ENCODE results near the gene MGAM2.
"Not testable (repeated sequence)": the region's sequence is repeated elsewhere in the genome, so short reads cannot be mapped to it uniquely, and the experiment has no call there.

MGAM2 gene

GRCh38 chr7:142111499-142111898 lies at the start of gene MGAM2:
Gene MGAM2, plus strand, starts transcription at chr7:142111718. Its CDS starts 5,156 bp downstream, at chr7:142116874.
- DNase-seq: no peak

DNA sequence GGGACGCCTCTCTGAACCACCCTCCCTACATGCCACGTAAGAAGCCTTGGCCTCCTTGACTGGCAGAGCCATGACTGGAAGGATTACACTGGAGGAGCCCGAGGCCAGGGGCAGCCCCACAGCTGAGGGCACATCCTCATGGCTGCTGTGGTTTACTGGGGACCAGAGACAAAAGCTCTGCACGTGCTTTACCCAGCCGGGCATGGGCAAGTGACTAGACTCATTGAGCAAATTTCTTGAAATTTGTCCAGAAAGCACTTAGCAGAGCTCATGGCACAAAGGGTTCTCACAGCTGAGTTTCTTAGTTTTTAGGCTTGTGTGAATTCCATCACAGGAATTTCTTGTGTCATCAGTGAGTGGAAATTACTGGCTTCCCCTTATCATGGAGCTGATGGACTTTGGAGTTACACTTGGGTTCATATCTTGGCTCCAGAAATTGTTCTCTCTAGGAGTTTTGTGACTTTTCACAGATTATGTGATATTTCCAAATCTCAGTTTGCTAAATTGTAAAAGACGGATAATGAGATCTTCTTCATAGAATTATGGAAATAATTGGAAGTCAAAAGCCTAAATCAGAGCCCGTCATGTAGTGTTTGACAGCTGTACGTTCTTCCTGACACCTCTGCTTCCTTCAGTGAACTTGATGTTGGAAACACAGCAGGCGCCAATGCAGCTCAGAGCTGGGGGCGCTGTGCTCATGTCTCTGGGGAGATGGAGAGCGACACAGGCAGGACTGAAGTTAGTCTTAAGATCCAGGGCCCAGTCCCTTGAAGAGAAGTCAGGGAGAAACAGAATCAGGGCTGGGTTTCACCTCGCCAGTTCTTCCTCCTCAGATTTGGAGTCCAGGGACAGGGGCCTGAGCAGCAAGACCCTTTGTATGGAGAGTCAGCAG lies 47.7 kb upstream of the MGAM2 start:
- no peak for DNase-seq

DNA sequence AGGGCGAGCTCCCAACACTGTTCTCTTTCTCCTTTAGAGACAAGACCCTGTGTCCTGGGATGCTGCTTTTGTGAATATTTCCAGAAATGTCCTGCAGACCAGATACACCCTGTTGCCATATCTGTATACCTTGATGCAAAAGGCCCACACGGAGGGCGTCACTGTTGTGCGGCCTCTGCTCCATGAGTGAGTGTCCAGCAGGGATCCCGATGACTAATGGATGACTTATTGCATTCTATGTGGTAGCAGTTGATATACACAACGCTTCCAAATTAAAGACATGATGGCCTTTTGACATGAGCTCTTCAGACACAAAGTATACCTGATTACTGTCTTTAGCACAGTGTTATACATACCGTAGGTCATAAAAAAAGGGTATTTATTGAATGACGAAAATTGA lies 45.0 kb upstream of the MGAM2 start:
- no peak for DNase-seq

- no peak for DNase-seq
Observed at GRCh38 chr7:142077762-142078161, 33.8 kb upstream of the MGAM2 start.

DNA sequence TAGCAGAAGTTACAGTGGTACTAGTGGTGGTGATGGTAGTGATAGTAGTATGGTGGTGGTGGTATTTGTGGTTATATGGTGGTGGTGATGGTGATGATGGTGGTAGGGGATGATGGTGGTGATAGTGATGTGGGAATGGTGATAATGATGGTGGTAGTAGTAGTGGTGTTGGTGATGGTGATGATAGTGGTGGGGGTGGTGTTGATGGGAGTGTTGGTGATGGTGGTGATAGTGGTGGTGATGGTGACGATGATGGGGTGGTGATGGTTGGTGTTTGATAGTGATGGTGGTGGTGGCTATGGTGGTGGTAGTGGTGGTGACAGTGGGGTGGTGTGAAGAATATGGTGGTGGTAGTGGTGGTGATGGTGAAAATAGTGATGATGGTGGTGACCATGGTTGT lies 27.9 kb upstream of the MGAM2 start:
- DNase-seq: no peak

DNA sequence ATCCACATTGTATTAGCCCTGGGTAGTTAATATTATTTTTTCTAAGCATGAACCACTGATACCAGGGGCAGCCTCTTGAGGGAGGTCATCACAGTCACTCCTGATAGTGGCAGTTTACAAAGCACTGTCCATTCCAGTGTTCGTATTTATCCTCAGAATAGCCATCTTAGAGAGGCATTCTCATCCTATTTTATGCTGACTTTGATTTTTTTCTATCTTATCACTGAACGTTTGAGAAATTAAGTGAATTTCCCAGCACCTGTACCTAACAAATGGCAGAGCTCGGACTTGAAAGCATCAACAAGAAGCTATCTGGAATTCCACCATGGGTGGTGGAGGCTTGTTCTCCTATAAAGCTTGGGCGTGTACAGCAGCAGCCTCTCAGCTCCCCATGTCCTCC lies 26.1 kb upstream of the MGAM2 start:
- DNase-seq: no peak

- DNase-seq: no peak
Observed at GRCh38 chr7:142088022-142088714, 23.4 kb upstream of the MGAM2 start.

- DNase-seq: no peak
Observed at GRCh38 chr7:142089035-142089434, 22.5 kb upstream of the MGAM2 start.

DNA sequence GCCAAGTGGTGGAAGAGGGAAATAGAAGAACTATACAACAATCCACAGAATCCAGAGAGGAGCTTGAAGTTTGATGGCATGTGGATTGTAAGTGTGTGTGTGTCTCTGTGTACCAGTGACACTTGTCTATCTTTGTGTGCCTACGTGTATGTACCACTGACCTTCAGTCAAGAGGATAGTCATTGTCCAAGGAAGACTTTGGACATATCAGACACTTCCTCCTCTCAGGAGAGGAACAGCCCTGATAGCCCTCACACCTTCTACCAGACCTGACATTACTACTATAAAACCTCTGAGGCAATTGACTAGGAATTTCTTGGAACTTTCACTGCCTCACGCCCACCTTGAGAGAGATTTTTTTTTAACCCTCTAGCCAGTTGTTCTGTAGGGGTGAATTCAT lies 19.6 kb upstream of the MGAM2 start:
- no peak for DNase-seq

DNA sequence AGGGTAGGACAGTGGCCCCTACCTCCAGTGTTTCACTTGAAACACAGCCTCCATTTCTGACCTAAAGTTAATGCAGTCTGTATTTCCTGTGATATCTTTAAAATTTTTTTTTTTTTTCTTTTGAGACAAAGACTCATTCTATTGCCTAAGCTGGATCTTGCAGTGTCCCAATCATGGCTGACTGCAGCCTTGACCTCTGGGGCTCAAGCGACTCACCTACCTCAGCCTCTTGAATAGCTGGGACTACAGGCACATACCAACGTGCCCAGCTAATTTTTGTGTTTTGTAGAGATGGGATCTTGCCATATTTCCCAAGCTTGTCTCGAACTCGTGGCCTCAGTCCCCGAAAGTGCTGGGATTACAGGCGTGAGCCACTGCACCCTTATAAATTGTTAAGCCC lies 16.7 kb upstream of the MGAM2 start:
- DNase-seq: no peak

DNA sequence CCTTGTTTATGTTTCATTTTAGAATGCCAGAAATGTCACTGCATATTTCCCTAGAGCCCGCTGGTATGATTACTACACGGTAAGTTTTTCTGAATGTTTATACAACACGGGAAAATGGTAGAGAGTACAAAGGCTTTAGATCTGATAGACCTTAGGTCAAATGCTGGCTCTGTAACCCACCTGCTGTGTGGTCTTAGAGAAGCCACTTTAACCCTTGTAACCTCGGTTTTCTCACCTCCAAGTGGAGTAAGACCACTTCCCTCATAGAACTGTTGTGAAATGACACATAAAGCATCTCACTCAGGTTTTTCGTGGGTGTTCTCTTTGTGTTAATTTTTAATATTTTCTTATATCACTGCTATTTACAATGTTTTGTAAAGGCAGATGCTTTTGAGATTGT lies 13.9 kb upstream of the MGAM2 start:
- no peak for DNase-seq

- DNase-seq: no peak
Observed at GRCh38 chr7:142098004-142098403, 13.5 kb upstream of the MGAM2 start.

GRCh38 chr7:142099347-142099746 lies 12.2 kb upstream of the MGAM2 start:
- DNase-seq: not testable (repeated sequence)

GRCh38 chr7:142100634-142101033 lies 10.9 kb upstream of the MGAM2 start:
- DNase-seq: no peak

DNA sequence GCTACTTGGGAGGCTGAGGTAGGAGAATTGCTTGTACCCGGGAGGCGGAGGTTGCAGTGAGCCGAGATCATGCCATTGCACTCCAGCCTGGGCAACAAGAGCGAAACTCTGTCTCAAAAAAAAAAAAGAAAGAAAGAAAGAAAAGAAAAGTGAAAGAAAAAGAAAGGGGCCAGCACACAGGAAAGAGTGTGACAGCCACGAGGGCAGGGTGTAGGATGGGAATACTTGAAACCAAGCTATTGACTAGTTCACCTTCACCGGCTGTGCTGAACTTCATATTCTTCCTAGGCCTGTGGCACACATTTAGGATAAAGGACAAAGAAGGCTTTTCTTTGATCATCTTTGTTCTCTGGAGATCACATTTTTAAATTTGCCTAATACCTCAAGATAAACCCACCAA lies 9.7 kb upstream of the MGAM2 start:
- DNase-seq: not testable (repeated sequence)

- no peak for DNase-seq
Observed at GRCh38 chr7:142104550-142105527, 6.7 kb upstream of the MGAM2 start.

DNA sequence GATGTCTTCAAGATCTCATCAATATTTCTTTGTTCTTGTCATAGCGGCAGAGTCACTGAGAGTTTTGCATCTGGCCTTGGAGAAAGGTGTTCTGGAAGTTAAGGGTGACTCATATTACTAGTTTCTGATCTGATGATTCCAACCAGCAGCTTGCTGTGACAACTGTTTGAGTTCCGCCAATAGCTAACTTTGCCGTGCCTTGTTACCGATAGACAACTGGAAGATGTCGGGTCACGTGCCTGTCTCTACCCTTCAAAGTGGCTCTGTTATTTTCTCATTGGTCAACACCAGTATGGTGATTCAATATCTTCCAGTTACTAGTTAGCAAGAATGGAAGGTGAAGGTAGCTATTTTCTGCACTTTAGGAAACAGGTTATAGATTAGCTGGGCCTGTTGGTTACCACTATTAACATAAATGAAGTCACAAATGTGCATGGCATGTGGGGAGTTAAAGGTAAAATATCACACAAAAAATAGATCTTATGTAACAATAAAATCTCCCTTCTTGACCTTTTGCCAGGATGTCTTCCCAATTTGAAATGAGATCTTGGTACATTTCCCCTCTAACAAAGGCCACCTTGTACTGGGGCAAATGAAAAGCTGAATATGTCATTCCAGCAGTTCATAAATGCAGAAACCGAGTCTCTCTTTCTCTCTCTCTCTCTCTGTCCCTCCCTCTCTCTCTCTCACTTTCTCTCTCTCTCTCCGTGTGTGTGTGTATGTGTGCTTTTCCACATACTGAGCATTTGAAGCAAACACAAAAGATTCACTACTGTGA lies 2.6 kb upstream of the MGAM2 start:
- no peak for DNase-seq

- DNase-seq: no peak
Observed at GRCh38 chr7:142110098-142110497, 1.4 kb upstream of the MGAM2 start.

DNA sequence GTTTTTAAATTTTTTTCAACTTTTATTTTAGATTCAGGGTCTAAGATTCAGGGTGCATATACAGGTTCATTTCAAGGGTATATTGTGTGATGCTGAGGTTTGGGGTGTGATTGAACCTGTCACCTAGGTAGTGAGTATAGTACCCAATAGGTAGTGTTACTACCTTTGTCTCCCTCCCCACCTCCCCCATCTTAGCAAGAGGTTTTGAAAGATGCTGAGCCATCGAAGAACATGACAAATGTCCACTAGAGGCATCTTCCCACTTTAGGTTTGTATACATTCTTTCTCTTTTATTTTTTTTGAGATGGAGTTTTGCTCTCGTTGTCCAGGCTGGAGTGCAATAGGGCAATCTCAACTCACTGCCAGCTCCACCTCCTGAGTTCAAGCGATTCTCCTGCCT lies 880 bp upstream of the MGAM2 start:
- no peak for DNase-seq

DNA sequence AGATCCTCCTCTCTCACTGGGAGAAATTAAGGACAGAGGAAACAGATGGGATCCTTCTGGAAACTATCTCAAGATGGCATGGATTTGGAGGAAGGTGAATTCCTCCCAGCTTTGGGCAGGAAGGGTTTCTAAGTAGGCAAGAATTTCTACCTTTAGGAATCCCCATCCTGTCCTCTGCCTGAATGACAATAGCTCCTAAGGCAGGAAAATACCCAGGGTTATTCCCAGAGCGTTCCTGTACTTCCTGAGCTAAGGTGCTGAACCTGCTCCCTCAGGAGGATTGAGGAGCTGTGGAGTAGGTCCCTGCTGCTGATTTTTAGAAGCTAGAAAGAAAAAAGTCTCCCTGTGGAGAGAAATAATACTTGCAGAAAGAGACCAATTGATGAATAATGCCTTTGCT lies 568 bp downstream of the MGAM2 start:
- DNase-seq: no peak

DNA sequence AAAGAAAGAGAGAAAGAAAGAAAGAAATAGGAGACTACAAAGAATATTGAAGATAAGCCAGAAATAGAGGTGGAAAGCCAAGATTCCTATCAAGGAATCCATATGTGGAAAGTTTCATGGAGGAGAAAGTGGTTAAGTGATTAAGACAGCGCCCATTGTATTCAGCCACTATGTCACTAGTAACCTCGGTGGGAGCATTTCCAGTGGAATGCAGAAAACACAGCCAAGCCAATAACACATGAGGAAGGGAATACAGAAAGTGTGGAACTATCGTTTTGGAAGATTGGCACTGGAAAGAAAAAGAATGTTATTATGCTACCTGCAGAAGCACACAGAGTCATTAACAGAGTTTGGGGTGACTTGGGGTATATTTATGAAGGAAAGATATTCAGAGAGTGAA lies 2.7 kb downstream of the MGAM2 start:
- DNase-seq: no peak

DNA sequence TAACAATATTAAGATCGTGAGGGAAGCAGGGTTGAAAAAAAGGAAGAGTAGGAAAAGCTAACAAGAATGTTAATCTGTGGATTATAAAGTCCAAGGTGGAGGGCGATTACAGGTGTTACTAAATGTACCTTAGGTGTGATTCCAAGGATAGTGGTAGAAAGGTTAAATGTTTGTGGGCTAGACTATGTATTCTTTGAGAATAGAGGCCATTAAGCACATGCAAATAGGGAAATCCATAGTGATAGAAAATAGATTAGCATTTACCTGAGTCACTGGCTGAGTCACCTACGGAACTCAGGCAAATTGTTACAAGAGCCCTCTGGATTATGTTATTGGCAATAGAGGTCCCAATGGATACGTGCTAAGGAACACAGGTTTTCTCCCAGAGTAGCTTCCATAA lies 9.0 kb downstream of the MGAM2 start:
- no peak for DNase-seq

All from activated CD4-positive, alpha-beta T cell treated with anti-CD3 and anti-CD28 coated beads for 4 hours (primary cell).